GM19455 (cell line): ENCODE measurements around the gene TRMT112.

Experiments used
- ATAC-seq: cut with Tn5 transposase; IDR thresholded peaks from one replicate; pipeline ENCODE4 v1.9.1; 2021; ENCODE audit not compliant: unreplicated experiment

Gene TRMT112

DNA sequence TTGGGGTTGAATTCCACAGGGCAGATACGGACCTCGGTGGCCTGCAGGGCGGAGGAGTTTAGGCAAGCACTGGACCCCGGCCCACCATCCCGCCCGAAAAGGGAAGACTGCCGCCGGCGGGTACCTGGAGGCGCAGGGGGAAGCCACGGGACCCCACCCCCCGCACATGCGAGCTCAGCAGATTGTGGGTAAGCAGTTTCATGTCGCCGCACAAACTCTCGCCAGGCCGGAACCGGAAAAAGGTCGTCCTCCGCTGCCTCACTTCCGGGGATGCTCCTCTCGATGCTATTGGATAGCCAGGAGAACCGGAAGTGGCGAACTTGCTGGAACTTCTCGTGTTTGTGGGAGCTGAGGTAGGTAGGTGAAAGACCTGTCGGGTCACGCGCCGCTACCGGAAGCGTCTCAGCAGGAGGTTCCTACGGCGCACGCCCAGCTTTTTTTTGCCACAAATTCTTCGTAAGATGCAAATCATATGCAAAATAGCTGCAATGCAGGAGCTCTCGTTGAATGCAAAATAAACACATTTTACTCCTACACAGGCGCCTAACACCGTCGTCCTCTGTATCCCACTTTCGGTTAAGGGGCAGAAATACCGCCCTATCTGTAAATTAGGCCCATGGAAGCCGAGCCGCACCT is at the start of gene TRMT112:
TSS of gene TRMT112 (minus strand) at position 235 of the 636 bp plus-strand sequence. CDS start at position 202, 33 bp downstream.
- peak; percentile 64 for ATAC-seq

DNA sequence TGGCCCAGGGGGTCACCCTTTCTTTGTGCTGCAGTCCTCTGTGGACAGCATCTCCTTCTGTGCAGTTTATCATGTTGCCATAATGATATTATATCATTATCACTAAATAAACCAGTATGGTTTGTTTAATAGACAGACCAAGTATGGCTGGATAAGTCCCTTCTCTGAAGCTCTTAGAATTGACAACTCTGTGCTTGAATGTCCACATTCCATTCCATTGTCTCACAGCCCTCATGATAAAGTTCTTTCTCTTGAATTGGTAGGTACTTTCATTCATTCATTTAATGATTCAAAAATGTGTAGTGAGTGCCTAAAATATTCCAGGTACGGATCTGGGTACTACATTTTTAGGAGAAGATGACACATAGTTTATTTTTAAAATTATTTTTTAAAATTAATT is 49.4 kb upstream of the TRMT112 start:
- no peak for ATAC-seq

DNA sequence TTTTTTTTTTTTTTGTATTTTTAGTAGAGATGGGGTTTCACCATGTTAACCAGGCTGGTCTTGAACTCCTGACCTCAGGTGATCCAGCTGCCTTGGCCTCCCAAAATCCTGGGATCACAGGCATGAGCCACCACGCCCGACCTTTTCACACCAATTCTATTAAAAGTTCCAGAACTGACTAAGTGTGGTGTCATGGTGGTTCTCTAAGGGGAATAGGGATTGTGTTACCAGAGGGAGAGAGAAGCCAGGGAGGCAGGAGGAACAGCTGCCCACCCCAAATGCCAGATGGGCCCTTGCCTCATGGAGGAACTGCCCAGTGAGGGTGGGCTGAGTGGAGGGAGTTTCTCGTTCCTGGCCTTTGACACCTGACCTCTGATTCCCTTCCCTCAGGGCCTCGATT is 47.6 kb upstream of the TRMT112 start:
- no peak for ATAC-seq

DNA sequence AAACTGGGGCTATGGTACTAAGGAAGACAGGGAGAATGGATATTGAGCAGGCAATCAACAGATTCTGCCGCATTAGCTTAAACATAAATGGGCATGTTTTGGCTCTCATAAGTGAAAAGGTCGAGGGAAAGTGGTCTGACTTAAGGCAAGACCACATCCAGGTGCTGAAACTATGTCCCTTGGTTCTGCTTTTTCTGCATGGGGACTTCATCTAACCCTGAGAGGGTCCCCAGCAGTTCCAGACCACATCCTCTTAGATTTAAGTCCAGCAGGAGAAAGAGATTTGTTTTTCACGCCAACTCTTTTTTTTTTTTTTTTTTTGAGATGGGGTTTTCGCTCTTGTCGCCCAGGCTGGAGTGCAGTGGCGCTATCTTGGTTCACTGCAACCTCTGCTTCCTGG is 47.1 kb upstream of the TRMT112 start:
- no peak for ATAC-seq

DNA sequence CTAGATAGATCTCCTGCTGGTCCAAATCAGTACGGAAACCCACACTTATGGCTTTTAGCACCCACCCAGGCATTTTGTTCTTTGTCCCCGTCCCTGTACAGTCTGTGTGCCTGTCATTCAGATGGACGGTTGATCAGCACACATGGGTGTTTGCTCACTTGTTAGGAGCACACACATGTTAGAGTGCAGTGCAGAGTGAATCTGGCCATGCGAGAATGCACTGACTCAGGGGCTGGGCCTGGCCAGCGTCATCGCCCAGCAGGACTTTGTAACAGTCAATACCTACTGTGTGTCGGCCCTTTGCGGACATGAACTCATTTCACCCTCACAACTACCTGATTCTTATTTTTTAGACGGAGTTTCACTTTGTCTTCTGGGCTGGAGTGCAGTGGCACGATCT is 45.0 kb upstream of the TRMT112 start:
- no peak for ATAC-seq

DNA sequence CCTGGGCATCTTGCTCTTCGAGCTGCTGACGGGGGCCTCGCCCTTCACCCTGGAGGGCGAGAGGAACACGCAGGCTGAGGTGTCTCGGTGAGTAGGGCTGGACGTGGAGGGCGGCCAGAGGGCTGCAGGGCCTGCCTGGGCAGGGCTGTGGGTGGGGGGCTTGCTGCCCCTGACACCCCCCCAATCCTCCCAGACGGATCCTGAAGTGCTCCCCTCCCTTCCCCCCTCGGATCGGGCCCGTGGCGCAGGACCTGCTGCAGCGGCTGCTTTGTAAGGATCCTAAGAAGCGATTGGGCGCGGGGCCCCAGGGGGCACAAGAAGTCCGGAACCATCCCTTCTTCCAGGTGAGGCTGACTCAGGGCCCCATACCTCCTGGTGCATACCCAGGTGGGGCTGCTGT is 44.3 kb upstream of the TRMT112 start:
- no peak for ATAC-seq

DNA sequence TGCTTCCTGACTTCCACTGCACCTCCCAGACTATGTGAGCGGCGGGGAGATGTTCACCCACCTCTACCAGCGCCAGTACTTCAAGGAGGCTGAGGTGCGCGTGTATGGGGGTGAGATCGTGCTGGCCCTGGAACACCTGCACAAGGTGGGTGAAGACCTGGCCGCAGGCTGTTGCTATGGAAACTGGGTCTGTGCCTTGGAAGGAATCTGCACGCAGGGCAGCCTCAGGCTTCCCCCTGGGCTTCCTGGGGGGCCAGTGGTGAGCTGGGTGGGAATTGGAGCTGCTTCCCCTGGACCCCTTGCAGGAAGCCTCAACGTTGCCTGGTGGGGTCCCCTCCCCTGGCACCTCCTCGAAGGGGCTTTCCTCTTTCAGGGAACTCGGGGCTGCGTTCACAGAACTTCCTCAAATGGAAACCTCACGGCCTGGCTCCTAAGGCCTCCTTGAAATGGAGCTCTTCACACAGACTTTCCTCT is 43.1 kb upstream of the TRMT112 start:
- ATAC-seq = no peak

DNA sequence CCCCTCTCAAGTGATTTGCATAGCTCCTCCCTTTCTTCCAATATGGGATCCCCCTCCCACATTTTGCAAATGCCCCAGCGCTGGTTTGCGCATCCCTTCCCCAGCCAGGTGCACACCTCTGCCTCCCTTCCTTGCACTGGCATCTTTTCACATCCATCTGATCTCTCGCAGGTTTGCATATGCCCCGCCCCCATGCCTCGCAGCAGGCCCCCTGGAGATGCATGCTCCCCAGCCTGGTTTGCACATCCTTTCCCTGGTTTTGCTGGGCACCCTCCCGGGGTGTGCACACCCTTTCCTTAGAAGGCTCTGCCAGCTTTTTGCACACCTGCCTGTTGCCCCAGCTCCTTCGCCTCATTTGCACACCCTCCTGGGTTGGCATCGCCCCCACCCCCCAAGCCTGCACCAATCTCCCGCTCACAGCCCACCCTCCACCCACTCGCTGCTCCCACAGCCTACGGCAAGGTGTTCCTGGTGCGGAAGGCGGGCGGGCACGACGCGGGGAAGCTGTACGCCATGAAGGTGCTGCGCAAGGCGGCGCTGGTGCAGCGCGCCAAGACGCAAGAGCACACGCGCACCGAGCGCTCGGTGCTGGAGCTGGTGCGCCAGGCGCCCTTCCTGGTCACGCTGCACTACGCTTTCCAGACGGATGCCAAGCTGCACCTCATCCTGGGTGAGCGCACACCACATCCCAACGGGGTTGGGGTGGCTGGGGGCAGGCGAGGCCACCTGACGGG is 42.5 kb upstream of the TRMT112 start:
- no peak for ATAC-seq

DNA sequence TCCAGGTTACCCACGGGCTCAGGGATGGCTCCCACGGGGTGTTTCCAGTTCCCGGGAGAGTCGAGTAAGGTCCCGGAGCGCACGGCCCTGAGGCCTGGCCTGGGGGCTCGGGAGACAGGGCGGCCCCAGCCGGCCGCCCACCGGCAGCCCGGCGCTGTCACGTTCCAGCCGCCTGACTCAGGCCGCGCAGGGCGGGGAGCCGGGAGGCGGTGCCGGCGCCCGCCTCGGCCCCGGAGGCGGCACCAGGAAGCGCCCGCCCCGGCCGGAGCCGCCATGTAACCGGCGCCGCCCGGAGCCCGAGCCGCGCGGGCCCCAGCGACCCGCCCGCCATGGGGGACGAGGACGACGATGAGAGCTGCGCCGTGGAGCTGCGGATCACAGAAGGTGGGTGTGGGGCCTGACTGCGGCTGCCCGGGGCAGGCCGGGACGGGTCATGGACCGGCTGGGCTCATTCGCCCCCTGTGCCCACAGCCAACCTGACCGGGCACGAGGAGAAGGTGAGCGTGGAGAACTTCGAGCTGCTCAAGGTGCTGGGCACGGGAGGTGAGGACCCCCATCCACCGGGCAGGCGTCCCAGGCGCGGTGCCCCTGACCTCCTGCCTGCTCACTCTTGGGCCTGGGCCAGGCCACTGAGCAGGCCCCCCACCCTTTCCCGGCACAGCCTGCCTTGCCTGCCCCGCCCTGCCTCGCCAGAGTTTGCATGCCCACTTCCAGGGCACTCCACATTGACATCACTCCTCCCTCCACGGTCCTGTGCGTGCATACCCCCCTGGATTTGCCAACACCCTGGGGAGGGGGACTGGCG is 41.8 kb upstream of the TRMT112 start, which contains the start of gene RPS6KA4:
TSS of gene RPS6KA4 (plus strand) at position 256 of the 805 bp plus-strand sequence. CDS start at position 330, 74 bp downstream.
- peak; percentile 56 for ATAC-seq

DNA sequence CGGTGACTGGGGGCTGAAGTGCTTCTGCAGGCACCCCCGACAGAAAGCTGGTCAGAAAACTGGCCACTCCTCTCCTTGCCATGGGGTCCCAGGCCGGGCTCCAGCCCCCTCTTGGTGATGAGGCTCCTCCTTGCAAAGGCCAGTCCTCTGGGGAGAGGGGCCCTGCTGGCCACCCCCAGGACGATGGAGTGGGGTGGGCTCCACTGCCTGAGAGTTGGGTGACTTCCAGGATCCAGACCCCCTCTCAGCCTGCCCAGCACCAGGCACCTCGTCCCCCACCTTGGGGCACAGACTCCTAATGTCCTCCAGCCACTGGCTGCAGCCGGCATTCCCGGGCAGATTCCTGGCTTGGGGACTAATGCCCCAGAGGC is 41.2 kb upstream of the TRMT112 start:
- ATAC-seq = no peak

DNA sequence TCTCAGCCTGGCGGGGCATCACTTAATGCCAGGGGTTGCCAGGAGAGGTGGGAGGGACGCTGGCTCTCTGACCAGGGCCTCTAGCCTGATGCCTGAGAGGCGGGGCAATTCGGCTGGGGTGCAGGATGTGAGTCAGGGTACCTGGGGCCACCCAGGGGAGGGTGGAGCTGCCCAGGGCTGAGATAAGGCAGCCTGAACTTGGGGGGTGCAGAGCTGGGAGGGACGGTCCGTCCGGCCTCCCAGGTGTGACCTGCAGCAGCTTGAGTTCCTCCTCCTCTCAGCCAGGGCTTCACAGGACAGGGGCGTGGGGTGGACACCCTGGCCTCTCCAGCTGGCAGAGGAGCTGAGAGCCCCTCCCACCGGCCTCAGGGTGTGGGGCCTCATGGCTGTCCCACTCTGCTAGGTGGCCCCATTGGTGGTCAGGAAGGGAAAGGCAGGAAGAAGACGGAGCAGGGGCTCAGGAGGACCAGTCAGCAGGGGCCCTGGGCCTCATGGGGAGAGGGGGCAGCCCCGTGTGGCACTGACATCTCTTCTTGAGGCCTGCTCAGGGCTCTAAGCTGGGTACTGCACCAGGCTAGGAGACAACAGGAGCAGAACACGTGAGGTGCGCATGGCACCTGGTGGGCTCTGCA is 40.7 kb upstream of the TRMT112 start:
- ATAC-seq = no peak

DNA sequence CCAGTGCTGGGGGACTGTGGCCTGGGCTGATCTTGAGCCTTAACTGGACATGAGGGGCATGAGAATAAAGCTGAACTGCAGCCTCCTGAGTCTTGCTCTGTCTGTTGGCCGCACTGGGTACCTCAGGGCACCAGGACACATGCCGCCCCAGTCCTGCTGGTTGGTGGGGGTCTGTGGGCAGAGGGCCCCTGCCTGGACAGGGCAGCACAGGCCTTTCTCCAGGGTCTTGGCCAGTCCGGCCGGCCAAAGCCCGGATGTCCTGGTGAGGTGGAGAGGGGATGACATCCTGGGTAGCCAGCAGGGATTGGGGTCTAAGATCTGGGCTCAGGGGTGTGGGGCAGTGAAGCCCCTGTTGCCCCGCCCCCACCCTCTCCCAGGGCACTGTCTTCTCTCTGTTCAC is 40.1 kb upstream of the TRMT112 start:
- no peak for ATAC-seq

DNA sequence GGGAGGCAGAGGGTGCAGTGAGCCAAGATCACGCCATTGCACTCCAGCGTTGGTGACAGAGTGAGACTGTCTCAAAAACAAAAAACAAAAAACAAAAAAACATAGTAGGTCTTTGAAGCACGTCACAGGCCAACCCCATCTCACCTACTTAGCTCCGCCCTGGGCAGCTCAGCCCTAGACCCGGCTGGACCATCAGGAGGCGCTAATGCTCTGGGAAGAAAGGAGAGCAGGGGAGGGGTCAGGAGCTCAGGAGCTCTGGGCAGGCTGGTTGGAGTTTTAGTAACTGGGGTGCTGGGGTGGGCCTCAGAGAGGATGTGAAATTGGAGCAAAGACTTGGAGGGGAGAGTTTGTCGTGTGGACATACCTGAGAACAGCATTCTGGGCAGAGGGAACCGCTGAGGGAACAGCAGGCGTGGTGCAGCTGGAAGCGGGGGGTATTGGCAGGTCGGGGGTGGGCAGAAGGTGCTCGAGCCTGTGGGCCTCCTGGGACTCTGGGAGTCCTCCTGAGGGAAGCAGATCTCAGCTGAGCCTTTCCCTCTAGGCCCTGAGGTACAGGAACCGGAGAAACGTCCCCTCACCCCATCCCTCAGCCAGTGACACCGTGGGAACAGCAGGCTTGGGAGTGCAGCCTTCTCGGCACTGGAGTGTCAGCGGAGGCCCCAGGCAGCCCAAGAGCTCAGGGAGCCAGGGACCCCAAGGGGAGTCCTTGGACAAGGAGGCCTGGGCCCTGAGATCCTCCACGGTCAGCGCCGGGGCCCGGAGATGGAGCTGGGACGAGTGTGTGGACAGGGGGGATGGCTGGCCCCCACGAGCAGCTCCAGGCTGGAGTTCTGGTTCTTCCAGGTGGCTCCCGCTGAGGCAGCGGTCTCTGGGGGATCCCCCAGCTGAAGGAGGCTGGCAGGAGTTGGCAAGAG is 39.4 kb upstream of the TRMT112 start:
- ATAC-seq = no peak

DNA sequence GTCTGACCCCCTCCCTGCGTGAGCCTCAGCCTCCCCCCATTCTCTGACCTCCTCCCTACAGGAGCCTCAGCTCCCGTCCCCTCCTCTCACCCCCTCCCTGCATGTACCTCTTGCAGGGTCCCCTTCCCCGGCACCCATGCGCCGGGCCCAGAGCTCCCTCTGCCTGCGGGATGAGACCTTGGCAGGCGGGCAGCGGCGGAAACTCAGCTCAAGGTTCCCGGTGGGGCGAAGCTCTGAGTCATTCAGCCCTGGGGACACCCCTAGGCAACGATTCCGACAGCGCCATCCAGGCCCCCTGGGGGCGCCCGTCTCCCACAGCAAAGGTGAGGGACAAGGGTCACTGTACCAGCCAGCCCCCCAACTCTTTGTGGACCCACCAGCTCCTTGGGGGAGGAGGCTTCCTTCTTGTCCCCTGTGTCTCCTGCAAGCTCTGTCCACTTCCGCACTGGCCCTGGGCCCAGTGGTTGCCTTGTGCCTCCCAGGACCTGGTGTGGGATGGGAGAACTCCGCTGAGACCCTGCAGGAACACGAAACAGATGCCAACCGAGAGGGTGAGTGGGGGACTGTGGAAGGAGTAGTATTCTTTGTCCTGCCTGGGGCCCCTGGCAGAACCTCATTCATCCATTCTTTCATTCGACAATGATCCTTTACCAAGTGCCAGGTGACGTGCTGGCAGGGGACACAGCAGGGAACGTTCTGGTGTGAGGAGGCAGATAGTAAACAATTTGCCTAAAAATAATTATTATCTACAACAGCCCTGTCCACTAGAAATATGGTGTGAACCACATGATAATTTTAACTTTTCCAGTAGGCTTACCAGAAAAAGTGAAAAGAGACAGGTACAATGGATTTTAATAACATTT is 38.0 kb upstream of the TRMT112 start:
- no peak for ATAC-seq

DNA sequence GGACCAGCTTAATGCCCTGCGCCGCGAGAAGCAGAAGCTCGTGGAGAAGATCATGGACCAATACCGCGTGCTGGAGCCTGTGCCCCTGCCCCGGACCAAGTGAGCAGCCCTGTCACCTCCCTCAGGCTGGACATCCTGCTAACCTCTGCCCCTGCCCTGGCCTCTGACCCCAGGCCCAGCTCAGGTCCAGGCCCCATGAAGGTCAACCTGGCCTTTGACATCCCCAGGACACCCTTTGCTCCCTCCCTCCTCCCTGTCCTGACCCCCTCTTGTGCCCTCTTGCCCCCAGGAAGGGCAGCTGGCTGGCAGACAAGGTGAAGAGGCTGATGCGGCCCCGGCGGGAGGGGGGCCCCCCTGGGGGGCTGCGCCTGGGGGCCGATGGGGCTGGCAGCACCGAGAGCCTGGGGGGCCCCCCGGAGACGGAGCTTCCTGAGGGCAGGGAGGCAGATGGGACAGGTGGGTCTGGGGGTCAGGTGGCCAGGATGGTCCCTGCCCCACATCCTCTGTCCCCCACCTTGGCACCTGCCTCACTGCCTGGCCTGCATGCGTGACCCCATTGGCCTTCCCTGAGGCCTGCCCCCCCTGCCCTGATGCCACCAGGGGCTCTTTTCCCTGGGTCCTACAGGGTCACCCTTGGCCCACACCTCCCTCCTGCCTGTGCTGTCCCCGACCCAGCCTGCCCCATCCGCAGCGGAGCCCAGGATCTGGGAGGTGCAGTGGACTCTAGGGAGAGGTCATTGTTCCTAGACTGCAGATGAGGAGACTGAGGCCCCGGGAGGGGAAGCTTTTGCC is 36.6 kb upstream of the TRMT112 start:
- ATAC-seq = no peak

DNA sequence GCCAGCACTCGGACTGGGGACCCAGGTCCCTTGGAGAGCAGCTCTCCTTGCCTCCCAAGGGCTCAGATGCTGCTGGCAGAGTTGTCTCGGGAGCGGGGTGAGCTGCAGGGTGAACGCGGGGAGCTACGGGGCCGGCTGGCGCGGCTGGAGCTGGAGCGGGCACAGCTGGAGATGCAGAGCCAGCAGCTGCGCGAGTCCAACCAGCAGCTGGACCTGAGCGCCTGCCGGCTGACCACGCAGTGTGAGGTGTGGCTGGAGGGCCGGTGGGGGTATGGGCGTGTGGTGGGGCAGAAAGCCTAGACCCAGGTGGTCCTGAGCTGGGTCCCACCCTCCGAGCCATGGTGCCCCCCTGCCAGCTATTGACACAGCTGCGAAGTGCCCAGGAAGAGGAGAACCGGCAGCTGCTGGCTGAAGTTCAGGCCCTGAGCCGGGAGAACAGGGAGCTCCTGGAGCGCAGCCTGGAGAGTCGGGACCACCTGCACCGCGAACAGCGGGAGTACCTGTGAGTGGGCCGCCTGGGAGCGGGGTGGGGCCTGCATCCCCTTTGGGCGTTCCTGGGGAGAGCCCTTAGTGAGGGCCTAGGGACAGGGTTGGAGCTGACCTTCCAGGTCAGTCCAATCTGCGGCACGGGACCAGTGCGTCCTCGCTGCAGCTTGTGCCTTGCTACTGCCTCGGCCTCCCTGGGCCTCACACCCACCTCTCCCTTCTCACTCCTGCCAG is 35.8 kb upstream of the TRMT112 start:
- ATAC-seq = no peak

DNA sequence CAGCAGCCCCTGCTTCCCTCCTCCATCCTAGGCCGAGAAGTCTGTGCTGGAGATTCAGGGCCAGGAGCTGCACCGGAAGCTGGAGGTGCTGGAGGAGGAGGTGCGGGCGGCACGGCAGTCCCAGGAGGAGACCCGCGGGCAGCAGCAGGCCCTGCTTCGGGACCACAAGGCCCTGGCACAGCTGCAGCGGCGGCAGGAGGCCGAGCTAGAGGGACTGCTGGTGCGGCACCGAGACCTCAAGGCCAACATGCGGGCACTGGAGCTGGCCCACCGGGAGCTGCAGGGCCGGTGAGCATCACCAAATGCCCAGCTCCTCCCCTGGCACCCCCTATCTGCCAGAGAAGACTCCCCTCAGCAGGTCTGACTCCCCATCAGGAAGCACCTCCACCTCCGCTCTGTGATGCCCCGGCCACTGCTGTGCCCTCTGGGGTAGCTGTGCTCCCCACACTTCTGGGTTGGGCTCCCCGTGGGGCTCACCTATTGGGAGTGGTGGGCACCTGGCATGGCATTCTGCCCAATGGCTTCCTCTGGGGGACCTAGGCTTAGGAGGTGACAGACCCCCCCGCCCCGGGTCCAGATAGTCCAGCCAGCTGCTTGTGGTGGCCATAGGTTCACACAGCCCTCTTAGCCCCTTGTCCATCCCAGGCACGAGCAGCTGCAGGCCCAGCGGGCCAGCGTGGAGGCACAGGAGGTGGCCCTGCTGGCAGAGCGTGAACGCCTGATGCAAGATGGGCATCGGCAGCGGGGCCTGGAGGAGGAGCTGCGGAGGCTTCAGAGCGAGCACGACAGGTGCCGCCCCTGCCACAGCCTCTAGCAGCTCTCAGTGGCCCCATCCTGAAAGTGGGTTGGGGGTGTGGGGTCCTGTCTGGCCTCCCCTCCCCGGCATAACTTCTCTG is 35.0 kb upstream of the TRMT112 start:
- ATAC-seq = no peak
